CD4-positive, alpha-beta T cell treated with Interferon gamma for 1 hour (primary cell): Measurements from ENCODE around the gene METTL1.

Source experiments
- DNase-seq: peaks from one replicate; pipeline ENCODE4 v3.0.0-alpha.2; 2020

The METTL1 gene

DNA sequence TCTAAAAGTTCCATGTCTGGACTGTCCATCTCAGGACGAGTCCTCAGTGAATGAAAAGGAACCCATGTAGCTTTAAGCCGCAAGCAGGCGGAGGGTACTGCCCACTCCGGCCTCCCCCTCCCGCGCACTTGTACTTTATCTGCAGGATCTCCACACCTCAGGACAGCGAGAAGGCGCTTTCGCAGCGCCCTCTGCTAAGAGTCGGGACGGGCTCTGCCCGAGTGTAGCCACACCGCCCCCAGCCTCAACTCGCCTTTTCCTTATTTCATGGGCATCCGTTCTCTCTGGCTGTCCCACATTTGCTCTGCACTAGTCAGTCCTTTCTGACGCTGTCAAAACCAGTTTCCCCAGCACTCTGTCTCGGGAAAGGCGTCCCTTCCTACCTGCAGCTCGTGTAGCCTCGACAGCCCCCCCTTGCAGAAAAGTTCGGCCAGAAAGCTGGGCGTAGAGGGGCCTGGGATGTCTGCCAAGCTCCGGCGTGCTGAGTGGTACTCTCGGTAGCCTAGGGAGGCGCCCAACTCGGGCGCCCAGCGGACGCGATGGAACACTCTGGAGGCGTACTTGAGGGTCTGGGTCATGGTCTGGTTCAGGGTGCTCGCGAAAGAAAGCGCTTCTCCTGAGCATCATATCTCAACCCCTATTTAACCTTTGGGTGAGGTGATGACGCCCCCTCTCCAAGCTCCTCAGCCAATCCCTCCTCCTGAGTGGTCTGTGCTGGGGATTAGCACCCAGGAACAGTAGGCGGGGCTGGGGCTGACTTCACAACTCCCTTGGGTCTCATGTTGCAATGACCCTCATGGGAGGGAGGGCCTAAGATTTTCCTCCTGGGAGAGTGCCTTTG is 5.2 kb downstream of the METTL1 start, which contains the start of gene CYP27B1:
Gene CYP27B1 (minus strand): TSS at position 615 of the 841 bp plus-strand sequence. CDS start 37 bp downstream, at position 578.
- no peak for DNase-seq

DNA sequence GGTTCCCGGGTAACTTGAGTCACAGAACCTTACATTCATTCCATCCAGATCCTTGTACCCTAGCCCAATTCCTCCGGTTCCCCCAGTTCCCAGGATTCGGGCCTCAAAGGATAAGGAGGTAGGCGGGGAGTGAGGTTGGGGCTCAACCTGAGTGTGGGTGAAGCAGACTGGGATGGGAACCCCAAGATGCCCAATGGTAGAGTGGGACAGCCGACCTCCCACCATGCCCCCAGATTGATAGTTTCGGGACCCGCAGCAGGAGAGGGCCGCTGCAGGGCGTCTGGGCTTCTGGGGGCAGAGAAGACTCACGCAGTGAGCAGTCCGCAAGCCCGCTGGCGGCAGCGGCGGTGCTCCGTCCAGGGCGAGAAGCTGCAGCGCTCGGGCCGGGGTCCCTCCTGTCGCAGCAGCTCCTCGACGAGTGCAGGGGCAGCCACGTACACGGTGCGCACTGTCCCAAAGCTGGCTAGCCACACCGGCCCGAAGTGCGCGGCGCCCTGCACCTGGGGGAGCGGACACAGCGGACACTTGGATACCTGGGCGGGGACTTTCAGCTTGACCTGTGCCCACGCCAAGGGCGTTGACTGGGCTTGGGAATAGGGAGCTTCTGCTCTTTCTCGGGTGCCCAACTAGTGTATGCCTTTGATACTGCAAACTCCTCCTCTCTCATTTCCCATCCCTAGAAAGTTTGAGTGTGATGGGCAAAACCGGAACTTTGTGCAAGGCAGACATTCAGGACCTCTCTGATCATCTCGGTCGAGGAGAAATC is 6.0 kb downstream of the METTL1 start:
- no peak for DNase-seq

DNA sequence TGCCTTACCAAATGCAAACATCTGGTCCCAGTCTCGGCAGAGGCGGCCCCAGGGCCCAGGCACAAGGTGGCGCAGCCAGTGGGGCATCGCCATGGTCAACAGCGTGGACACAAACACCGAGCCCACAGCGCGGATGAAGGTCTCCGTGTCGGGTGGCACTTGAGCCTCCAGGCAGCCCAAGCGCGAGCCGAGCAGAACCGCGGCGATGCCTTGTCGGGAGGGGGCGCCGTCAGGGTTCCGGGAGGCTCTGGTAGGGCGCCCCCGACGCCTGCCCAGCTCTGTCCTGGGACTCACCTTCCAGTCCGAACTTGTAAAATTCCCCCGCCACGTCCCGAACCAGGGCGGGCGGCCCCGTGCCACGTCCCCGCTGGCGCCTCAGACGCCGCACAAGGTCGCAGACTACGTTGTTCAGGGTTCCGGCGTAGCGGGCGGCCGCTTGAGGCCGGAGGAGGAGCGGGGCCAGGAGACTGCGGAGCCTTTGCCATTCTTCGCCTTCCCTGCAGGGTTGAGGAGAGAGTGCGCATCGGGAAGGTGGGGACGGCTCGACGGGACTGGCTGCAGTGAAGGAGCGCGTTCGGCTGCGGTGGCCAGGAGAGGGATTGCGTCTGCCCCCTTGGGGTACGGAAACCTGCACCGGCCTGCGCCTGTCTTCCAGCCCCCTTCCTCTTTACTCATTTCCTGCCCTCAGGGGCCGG is 6.8 kb downstream of the METTL1 start:
- peak; percentile 31 for DNase-seq

- DNase-seq: no peak
Observed at GRCh38 chr12:57764662-57765002, 7.3 kb downstream of the METTL1 start.

GRCh38 chr12:57763881-57764661 is 7.8 kb downstream of the METTL1 start:
- no peak for DNase-seq

- DNase-seq: no peak
Observed at GRCh38 chr12:57762463-57762862, 9.4 kb downstream of the METTL1 start.

DNA sequence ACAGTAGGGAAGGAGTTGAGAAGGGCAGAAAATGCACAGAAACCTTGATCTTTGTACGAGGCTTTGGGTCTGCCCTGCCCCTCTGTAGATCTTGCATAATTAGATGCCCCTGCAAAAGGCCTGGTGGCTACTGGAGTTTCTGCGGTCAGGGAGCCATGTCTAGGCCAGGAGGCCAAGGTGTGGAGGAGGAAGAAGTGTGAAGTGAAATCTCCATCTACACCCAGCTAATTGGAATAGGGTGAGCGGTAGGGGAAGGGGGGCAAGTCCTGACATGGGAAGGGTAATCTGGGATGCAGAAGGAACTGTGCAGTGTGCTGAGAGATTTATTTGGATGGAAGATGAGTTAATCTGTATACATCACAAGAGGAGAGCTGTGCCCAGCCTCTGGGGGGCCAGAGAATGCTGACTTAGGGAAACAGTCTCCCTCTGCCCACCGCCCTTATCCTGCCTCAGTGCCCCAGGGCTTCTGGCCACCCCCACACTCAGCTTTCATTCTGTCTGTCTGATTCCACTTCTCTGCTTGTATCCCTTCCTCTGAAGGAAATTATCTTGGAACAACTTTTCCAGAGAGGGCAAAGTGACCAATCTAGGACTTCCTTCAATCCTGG is 10.4 kb downstream of the METTL1 start:
- no peak for DNase-seq

- DNase-seq: no peak
Observed at GRCh38 chr12:57760347-57760982, 11.4 kb downstream of the METTL1 start.

- peak; percentile 47 for DNase-seq
Observed at GRCh38 chr12:57759360-57759980, 12.4 kb downstream of the METTL1 start.

DNA sequence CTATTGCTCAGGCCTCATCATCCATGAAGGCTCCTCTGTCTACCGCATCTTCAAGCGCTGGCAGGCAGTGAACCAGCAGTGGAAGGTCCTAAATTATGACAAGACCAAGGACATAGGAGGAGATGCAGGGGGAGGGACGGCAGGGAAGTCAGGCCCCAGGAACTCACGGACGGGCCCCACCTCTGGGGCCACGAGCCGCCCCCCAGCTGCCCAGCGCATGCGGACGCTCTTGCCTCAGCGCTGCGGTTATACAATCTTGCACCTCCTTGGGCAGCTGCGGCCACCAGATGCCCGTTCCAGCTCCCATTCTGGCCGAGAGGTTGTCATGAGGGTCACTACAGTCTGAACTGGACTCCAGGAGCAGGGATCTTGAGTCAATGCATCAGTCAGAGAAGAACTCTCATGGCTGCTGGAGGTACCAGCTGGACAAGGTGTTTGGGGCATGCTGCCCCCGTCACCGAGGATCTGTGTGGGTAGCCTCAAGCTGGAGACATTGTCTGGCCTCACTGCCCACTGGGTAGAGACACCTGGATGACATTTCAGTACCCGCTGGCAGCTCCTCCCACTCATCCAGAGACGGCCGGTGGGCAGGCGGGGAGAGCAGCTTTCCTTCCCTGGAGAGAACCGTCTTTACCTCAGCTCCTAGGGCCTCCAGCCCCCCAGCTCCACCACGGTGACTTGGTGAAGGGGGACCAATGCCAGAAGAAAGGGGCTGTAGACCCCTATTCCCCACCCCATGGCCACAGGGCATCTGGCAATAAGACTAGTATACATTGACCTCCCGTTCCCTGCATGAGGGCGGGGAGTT is 13.1 kb downstream of the METTL1 start:
- DNase-seq: no peak

- no peak for DNase-seq
Observed at GRCh38 chr12:57757771-57758170, 14.1 kb downstream of the METTL1 start.

DNA sequence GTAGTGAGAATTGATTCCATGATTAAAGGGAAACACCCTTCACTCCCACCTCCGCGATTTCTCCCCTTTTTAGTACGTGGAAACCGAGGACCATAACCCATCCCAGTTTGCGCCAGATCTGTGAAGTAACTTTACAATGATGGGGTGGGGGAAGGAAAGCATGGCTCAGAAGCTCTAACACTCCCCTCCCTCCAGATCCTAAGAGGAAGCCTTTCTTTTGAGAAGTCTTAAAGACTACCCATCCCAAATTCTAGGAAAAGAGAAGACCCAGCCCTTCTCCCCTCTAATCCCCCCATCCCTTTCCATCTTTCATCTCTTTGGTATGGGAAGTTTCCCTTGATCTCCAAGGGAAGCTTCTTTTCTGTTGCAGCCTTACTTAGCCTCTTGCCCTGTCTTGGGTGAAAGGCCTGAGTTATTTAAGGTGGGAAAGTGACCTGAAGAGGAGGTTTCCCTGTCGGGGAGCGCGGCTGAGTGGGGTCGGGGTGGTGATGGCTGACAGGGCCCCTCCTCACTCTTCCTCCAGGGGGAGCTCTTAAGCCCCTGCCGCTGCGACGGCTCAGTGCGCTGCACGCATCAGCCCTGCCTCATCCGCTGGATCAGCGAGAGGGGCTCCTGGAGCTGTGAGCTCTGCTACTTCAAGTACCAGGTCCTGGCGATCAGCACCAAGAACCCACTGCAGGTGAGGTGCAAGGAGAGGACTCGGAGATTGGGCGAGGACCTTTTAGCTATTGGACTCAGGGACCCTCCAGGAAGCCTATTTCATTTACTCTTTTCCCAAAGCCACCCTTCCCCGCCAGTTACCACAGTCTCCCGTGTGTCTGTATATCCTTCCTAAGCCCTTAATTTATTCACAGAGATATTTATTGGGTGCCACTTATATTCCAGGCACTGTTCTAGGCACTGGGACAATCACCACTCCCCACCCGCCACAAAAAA is 15.2 kb downstream of the METTL1 start:
- peak; percentile 64 for DNase-seq

GRCh38 chr12:57755454-57756372 is 16.2 kb downstream of the METTL1 start:
- peak; percentile 38 for DNase-seq

DNA sequence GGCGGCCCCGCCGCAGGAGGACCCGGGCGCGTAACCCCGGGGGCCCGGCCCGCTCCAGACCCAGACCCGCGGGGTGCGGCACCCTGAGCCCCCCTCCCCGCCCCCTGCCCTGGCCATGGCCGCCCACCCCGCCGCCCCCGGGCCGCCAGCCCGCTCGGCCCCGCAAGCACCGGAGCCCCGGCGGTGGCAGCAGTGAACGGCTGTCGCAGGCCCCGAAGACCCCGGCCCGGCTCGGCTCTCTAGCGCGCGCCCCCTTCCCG is 16.8 kb downstream of the METTL1 start:
- no peak for DNase-seq

GRCh38 chr12:57754411-57755193 is 17.3 kb downstream of the METTL1 start, which contains the start of gene MARCHF9:
Gene MARCHF9 (plus strand): TSS chr12:57755103. CDS start chr12:57755529, 426 bp downstream.
- peak; percentile 91 for DNase-seq

GRCh38 chr12:57753756-57754337 is 18.1 kb downstream of the METTL1 start:
- no peak for DNase-seq

DNA sequence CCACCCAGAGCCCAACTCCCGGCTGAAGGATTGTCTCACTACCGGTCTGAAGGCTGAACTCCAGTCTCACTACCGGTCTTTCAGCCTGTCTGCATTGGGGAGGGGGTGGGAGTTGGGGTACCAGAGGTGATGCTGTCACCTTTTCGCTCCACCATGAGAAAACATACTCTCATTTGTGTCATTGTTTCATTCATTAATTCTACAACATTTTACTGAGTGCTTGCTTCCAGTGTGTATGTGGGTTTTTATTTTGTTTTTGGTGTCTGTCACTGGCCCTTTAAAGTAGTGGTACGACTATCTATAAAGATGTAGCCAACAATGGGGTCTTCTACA is 19.3 kb downstream of the METTL1 start:
- DNase-seq: no peak
